HG03354 (cell line): ENCODE results near the gene INO80E.
A peak's percentile ranks its signal among the peaks of the same experiment; 100 is the strongest.

Experiments
- ATAC-seq: cut with Tn5 transposase; IDR thresholded peaks from one replicate; pipeline ENCODE4 v1.9.1; 2021; ENCODE audit warnings: mild to moderate bottlenecking; ENCODE audit not compliant: unreplicated experiment, poor library complexity, severe bottlenecking

The INO80E gene

GRCh38 chr16:30054451-30054850, 58.4 kb downstream of the INO80E start:
- ATAC-seq, result no peak

DNA sequence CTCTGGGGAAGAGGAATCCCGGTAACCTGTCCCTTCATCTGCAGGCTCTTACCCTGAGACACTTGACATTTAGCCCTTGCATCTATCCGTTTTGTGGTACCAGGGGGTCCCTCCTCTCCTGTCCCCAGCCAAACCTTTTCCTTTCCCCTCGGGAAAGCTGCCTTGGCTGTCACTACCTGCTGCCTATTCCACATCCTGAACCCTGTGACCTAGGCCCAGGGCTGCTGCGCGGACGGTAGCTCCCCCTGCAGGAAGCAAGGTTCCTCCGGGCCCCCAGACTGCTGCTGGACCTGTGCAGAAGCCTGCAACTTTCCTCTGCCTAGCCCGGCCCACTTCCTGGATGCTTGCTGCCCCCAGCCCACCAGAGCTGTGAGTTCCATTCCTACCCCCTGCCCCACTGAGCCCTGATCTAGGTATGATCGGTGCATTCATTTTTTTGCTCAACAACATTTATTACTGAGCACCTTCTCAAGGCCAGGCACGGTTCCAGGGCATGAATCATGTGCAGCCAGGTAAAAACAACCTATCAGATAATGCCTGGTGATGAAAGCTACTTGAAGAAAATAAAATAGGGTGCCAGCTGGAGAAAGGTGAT, 59.0 kb downstream of the INO80E start:
- ATAC-seq, result peak; percentile 49
